ENCODE data around the gene TCEANC.

DNA sequence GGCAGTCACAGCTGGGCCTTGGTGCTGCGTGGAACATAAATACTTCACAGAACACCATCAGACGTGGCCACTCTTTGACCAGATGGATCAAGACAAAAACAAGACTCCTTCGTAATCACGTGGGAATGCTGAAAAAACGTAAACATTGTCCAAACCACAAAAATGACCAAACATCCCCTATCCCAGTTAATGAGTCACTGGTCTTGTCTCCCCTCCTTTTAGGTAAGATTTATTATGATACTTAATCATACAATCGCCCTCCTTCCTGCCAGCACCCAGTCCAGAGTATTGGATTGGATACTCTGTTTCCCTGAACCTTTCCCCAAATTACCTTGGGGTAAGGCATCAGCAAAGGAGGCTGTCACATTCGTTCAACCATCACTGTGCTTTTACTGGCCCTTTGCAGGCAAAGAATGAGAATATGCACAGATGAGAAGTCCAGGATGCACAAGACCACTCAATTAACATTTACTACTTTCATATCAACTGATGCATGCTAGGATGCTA lies 601 bp upstream of the TCEANC start:
- TF ChIP-seq CTCF (conservative IDR thresholded peaks at IDR 0.05 in 1 of 2, IDR thresholded peaks at IDR 0.05 in 1 of 2; ENCODE audit: low read depth in 1 of 2, low read length in 2 of 2) (no peak), EZH2 (IDR thresholded peaks at IDR 0.05; ENCODE audit: low read length, missing control alignments) (no peak)

All from fibroblast of lung (primary cell).